HepG2 (cell line): ENCODE data around the gene CBFA2T2. TPM values are rescaled to one million over a fixed set of nuclear protein-coding genes. Genes with fewer than 3 reads are reported as not detected.

Experiments
- FOSL2 ChIP-seq: sonication (generic); formaldehyde crosslinking; IDR thresholded peaks from 2 replicates; pipeline ENCODE4 v1.4.0; 2020; ENCODE audit warnings: missing genetic modification reagents
- FOXK2 ChIP-seq: fragments of 450-650 bp; IDR thresholded peaks from 2 replicates; pipeline ENCODE4 v1.6.1; 2016
- HDAC1 ChIP-seq: sonication (generic); formaldehyde crosslinking; IDR thresholded peaks from 2 replicates; pipeline ENCODE4 v1.5.1; 2020; ENCODE audit warnings: mild to moderate bottlenecking, missing genetic modification reagents
- HMG20B ChIP-seq: conservative IDR thresholded peaks from 2 replicates; pipeline ENCODE4 v1.6.1; 2016; ENCODE audit warnings: missing genetic modification reagents, missing compliant biosample characterization
- KMT2A ChIP-seq: sonication (generic); formaldehyde crosslinking; IDR thresholded peaks from 2 replicates; pipeline ENCODE4 v1.4.0; 2020; ENCODE audit warnings: missing genetic modification reagents
- MEF2D ChIP-seq: sonication (generic); formaldehyde crosslinking; IDR thresholded peaks from 2 replicates; pipeline ENCODE4 v1.5.1; 2020; ENCODE audit warnings: mild to moderate bottlenecking, missing genetic modification reagents
- NCOA5 ChIP-seq: sonication (generic); formaldehyde crosslinking; IDR thresholded peaks from 2 replicates; pipeline ENCODE4 v1.4.0; 2020; ENCODE audit warnings: missing genetic modification reagents
- NFIC ChIP-seq: IDR thresholded peaks from 2 replicates; pipeline ENCODE4 v1.6.1; 2012; ENCODE audit warnings: mild to moderate bottlenecking, low read length, inconsistent platforms
- SATB2 ChIP-seq: sonication (generic); formaldehyde crosslinking; IDR thresholded peaks from 2 replicates; pipeline ENCODE4 v1.5.0; 2020; ENCODE audit warnings: missing genetic modification reagents
- ZFX ChIP-seq: sonication (generic); formaldehyde crosslinking; IDR thresholded peaks from 2 replicates; pipeline ENCODE4 v1.4.0; 2020; ENCODE audit warnings: mild to moderate bottlenecking, low read depth, missing genetic modification reagents, moderate library complexity
- ZIK1 ChIP-seq: sonication (generic); formaldehyde crosslinking; IDR thresholded peaks from 2 replicates; pipeline ENCODE4 v1.5.0; 2020; ENCODE audit warnings: mild to moderate bottlenecking, low read depth, missing genetic modification reagents, borderline replicate concordance
- ZNF549 ChIP-seq: sonication (generic); formaldehyde crosslinking; IDR thresholded peaks from 2 replicates; pipeline ENCODE4 v1.5.0; 2020; ENCODE audit warnings: missing genetic modification reagents
- ZNF615 ChIP-seq: sonication (generic); formaldehyde crosslinking; IDR thresholded peaks from 2 replicates; pipeline ENCODE4 v1.5.0; 2020; ENCODE audit warnings: mild to moderate bottlenecking, missing genetic modification reagents, borderline replicate concordance
- ZSCAN30 ChIP-seq: sonication (generic); formaldehyde crosslinking; IDR thresholded peaks from 2 replicates; pipeline ENCODE4 v1.5.0; 2020; ENCODE audit warnings: mild to moderate bottlenecking, missing genetic modification reagents
- ZZZ3 ChIP-seq: sonication (generic); formaldehyde crosslinking; IDR thresholded peaks from 2 replicates; pipeline ENCODE4 v1.4.0; 2020; ENCODE audit warnings: missing genetic modification reagents, mild to moderate bottlenecking, borderline replicate concordance
- polyA plus RNA-seq, 8 experiments: library from polyadenylated mRNA; depleted of rRNA in 3 of 8; stranded (reverse) in 7 of 8; unstranded in 1 of 8; fragments of >200 nt; fragmentation: Illumina TruSeq in 4 of 8; extraction: Trizol in 4 of 8; gene quantifications; 2 replicates each; pipeline versions ENCODE4 v1.2.1 to v1.2.3, GENCODE V29; 2011 to 2016; ENCODE audit warnings: low read depth in 4 of 8, missing spikeins in 1 of 8, mixed read lengths in 1 of 8; ENCODE audit not compliant: insufficient read depth in 1 of 8
- total RNA-seq, 5 experiments: library from RNA; depleted of rRNA; stranded (reverse); fragments of >200 nt; fragmentation: Illumina TruSeq; extraction: Trizol; gene quantifications; 2 replicates each; pipeline ENCODE4 v1.2.3, GENCODE V29; 2016; ENCODE audit warnings: low read depth in 1 of 5
- TF ChIP-seq, protein P1 (sequence below), 2 experiments: sonication (generic) in 1 of 2; formaldehyde crosslinking in 1 of 2; IDR thresholded peaks; 2 replicates each; pipeline versions ENCODE4 v1.4.0 to v1.6.1; 2016 to 2020; ENCODE audit warnings: borderline replicate concordance in 1 of 2, low read depth in 1 of 2, mild to moderate bottlenecking in 1 of 2, missing genetic modification reagents in 1 of 2
- TF ChIP-seq, protein P2 (sequence below): sonication (generic); formaldehyde crosslinking; IDR thresholded peaks from 2 replicates; pipeline ENCODE4 v1.5.1; 2020; ENCODE audit warnings: mild to moderate bottlenecking, missing genetic modification reagents, borderline replicate concordance
- TF ChIP-seq, protein P3 (sequence below): IDR thresholded peaks from 2 replicates; pipeline ENCODE4 v1.6.1; 2012; ENCODE audit warnings: inconsistent platforms
- TF ChIP-seq, protein P4 (sequence below): sonication (generic); formaldehyde crosslinking; IDR thresholded peaks from 2 replicates; pipeline ENCODE4 v1.9.0; 2021; ENCODE audit warnings: missing genetic modification reagents, borderline replicate concordance

Gene CBFA2T2
- total and polyA plus RNA-seq, 2 of the 13 experiments (the other 11 are each of a cell fraction or from before 2014, with no cell fraction given): 6.3 to 21.2 TPM

DNA sequence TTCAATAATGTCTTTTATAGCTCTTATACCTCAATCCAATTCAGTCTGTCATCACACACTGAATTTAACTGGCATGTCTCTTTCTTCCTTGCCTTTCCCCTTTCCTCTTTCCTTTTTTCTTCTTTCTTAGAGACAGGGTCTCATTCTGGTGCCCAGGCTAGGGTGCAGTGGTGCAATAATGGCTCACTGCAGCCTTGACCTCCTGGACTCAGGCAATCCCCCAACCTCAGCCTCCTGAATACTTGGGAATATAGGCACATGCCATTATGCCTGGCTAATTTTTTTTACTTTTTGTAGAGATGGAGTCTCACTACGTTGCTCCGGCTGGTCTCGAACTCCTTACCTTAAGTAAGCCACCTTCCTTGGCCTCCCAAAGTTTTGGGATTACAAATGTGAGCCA, 65.9 kb downstream of the CBFA2T2 start (continued):
- TF ChIP-seq ZZZ3 (CRISPR knock-in tag): no peak
- TF ChIP-seq NFIC: no peak
- TF ChIP-seq ZNF615 (CRISPR knock-in tag): no peak
- TF ChIP-seq, protein P1, sequence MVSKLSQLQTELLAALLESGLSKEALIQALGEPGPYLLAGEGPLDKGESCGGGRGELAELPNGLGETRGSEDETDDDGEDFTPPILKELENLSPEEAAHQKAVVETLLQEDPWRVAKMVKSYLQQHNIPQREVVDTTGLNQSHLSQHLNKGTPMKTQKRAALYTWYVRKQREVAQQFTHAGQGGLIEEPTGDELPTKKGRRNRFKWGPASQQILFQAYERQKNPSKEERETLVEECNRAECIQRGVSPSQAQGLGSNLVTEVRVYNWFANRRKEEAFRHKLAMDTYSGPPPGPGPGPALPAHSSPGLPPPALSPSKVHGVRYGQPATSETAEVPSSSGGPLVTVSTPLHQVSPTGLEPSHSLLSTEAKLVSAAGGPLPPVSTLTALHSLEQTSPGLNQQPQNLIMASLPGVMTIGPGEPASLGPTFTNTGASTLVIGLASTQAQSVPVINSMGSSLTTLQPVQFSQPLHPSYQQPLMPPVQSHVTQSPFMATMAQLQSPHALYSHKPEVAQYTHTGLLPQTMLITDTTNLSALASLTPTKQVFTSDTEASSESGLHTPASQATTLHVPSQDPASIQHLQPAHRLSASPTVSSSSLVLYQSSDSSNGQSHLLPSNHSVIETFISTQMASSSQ (IDR thresholded peaks at IDR 0.05; ENCODE audit: low read depth): no peak
- TF ChIP-seq, protein P1 (CRISPR knock-in tag; IDR thresholded peaks at IDR 0.05; ENCODE audit: borderline replicate concordance): no peak
- TF ChIP-seq HMG20B (CRISPR knock-in tag): 0 out of 2 replicates have a peak, but pooled peaks have one; percentile 51
- TF ChIP-seq SATB2 (CRISPR knock-in tag): no peak
- no peak for TF ChIP-seq ZNF549
- no peak for TF ChIP-seq ZIK1 (CRISPR knock-in tag)
- TF ChIP-seq, protein P2, sequence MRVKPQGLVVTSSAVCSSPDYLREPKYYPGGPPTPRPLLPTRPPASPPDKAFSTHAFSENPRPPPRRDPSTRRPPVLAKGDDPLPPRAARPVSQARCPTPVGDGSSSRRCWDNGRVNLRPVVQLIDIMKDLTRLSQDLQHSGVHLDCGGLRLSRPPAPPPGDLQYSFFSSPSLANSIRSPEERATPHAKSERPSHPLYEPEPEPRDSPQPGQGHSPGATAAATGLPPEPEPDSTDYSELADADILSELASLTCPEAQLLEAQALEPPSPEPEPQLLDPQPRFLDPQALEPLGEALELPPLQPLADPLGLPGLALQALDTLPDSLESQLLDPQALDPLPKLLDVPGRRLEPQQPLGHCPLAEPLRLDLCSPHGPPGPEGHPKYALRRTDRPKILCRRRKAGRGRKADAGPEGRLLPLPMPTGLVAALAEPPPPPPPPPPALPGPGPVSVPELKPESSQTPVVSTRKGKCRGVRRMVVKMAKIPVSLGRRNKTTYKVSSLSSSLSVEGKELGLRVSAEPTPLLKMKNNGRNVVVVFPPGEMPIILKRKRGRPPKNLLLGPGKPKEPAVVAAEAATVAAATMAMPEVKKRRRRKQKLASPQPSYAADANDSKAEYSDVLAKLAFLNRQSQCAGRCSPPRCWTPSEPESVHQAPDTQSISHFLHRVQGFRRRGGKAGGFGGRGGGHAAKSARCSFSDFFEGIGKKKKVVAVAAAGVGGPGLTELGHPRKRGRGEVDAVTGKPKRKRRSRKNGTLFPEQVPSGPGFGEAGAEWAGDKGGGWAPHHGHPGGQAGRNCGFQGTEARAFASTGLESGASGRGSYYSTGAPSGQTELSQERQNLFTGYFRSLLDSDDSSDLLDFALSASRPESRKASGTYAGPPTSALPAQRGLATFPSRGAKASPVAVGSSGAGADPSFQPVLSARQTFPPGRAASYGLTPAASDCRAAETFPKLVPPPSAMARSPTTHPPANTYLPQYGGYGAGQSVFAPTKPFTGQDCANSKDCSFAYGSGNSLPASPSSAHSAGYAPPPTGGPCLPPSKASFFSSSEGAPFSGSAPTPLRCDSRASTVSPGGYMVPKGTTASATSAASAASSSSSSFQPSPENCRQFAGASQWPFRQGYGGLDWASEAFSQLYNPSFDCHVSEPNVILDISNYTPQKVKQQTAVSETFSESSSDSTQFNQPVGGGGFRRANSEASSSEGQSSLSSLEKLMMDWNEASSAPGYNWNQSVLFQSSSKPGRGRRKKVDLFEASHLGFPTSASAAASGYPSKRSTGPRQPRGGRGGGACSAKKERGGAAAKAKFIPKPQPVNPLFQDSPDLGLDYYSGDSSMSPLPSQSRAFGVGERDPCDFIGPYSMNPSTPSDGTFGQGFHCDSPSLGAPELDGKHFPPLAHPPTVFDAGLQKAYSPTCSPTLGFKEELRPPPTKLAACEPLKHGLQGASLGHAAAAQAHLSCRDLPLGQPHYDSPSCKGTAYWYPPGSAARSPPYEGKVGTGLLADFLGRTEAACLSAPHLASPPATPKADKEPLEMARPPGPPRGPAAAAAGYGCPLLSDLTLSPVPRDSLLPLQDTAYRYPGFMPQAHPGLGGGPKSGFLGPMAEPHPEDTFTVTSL: no peak
- no peak for TF ChIP-seq KMT2A (CRISPR knock-in tag)
- TF ChIP-seq NCOA5 (CRISPR knock-in tag): no peak
- no peak for TF ChIP-seq MEF2D (CRISPR knock-in tag)
- TF ChIP-seq, protein P3, sequence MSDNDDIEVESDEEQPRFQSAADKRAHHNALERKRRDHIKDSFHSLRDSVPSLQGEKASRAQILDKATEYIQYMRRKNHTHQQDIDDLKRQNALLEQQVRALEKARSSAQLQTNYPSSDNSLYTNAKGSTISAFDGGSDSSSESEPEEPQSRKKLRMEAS: no peak
- no peak for TF ChIP-seq ZSCAN30 (CRISPR knock-in tag)
- TF ChIP-seq FOXK2: no peak
- TF ChIP-seq HDAC1 (CRISPR knock-in tag): no peak
- TF ChIP-seq FOSL2 (CRISPR knock-in tag): peak; percentile 61
- TF ChIP-seq ZFX (CRISPR knock-in tag): no peak
- TF ChIP-seq, protein P4, sequence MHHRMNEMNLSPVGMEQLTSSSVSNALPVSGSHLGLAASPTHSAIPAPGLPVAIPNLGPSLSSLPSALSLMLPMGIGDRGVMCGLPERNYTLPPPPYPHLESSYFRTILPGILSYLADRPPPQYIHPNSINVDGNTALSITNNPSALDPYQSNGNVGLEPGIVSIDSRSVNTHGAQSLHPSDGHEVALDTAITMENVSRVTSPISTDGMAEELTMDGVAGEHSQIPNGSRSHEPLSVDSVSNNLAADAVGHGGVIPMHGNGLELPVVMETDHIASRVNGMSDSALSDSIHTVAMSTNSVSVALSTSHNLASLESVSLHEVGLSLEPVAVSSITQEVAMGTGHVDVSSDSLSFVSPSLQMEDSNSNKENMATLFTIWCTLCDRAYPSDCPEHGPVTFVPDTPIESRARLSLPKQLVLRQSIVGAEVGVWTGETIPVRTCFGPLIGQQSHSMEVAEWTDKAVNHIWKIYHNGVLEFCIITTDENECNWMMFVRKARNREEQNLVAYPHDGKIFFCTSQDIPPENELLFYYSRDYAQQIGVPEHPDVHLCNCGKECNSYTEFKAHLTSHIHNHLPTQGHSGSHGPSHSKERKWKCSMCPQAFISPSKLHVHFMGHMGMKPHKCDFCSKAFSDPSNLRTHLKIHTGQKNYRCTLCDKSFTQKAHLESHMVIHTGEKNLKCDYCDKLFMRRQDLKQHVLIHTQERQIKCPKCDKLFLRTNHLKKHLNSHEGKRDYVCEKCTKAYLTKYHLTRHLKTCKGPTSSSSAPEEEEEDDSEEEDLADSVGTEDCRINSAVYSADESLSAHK: no peak
